Ramos (cell line): ENCODE results near the gene NKAIN4.
"Not testable (repeated sequence)": the region's sequence is repeated elsewhere in the genome, so short reads cannot be mapped to it uniquely, and the experiment has no call there.

Source experiments
- in situ Hi-C: fragments of 300-500 bp; cut with MboI; formaldehyde crosslinking; loops from one replicate; pipeline ENCODE4 v1.14.3; 2022; ENCODE audit warnings: low sequenced_read_pairs; ENCODE audit not compliant: unreplicated experiment

NKAIN4 gene

GRCh38 chr20:63260521-63260920 is 6.3 kb upstream of the NKAIN4 start:
- in situ Hi-C loops = no loop called here

- in situ Hi-C loops = no loop called here
Observed at GRCh38 chr20:63259734-63260460, 5.6 kb upstream of the NKAIN4 start.

GRCh38 chr20:63258781-63259180 is 4.5 kb upstream of the NKAIN4 start:
- in situ Hi-C loops = no loop called here

GRCh38 chr20:63257629-63258028 is 3.4 kb upstream of the NKAIN4 start:
- in situ Hi-C loops = no loop called here

- in situ Hi-C loops = no loop called here
Observed at GRCh38 chr20:63256954-63257353, 2.7 kb upstream of the NKAIN4 start.

GRCh38 chr20:63255931-63256704 is 1.9 kb upstream of the NKAIN4 start:
- in situ Hi-C loops = no loop called here

GRCh38 chr20:63254606-63255384 is 532 bp upstream of the NKAIN4 start:
- in situ Hi-C loops = no loop called here

GRCh38 chr20:63253438-63254231 is 628 bp downstream of the NKAIN4 start:
- in situ Hi-C loops = no loop called here

- in situ Hi-C loops = no loop called here
Observed at GRCh38 chr20:63253065-63253437, 1.2 kb downstream of the NKAIN4 start.

- in situ Hi-C loops = no loop called here
Observed at GRCh38 chr20:63252284-63252711, 2.0 kb downstream of the NKAIN4 start.

- in situ Hi-C loops = not testable (repeated sequence)
Observed at GRCh38 chr20:63251350-63251749, 2.9 kb downstream of the NKAIN4 start.

- in situ Hi-C loops = no loop called here
Observed at GRCh38 chr20:63249891-63250290, 4.4 kb downstream of the NKAIN4 start.

- in situ Hi-C loops = no loop called here
Observed at GRCh38 chr20:63248835-63249591, 5.2 kb downstream of the NKAIN4 start.

- in situ Hi-C loops = no loop called here
Observed at GRCh38 chr20:63247671-63248228, 6.5 kb downstream of the NKAIN4 start.

- in situ Hi-C loops = no loop called here
Observed at GRCh38 chr20:63246490-63247288, 7.6 kb downstream of the NKAIN4 start.

- in situ Hi-C loops = no loop called here
Observed at GRCh38 chr20:63244468-63244867, 9.8 kb downstream of the NKAIN4 start.

GRCh38 chr20:63243604-63244247 is 10.5 kb downstream of the NKAIN4 start:
- in situ Hi-C loops = no loop called here

GRCh38 chr20:63242736-63243135 is 11.5 kb downstream of the NKAIN4 start:
- in situ Hi-C loops = no loop called here
